GM18498 (cell line): ENCODE results near the gene VASH2.

ENCODE experiments used
- ATAC-seq: cut with Tn5 transposase; IDR thresholded peaks from one replicate; pipeline ENCODE4 v1.9.1; 2021; ENCODE audit warnings: mild to moderate bottlenecking, moderate library complexity; ENCODE audit not compliant: unreplicated experiment

VASH2 gene

DNA sequence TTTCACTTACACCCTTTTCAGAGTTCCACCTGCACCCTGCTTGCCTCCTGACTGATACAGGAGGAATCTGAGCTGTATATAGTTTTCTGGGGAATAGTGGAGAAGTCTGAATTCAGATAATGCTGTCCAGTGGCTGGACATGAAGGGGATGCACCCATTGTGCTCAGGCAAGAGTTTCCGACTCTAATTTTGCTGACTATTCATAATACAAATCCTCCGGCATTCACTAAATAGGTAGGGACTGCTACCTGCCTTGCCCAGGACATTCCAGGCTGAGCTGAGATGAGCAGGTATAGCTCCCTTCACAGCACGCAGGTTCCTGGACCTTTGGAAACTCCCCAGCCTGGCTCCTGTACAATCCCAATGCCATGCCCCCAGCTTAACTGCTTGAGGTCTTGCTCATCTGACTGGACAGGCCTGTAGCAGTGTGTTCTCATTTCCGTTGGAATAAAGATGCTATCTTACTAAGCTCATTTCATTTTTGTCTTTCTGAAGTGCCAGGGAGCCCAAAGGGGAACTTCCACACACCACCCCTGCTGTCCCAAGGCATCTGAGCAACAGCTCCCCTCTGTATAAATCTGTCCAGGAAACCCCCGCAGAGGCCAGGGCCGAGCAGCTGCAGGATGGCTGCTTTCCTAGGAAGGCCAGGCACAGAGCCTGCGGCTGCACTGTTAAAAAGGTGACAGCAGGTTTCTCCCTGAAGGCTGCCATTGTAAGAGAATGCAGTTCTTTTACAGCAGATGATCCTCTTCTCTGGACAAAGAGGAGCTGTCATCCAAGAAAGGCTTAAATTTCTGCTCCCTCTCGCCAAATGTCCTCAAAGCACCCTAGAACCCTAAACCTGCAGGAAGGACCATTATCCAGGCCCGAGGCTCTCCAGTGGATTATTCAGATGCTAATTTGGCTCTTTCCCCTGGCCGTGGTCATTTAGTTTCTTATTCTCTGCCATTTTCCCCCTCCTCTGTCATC is 21.7 kb upstream of the VASH2 start:
- ATAC-seq: peak; percentile 64

DNA sequence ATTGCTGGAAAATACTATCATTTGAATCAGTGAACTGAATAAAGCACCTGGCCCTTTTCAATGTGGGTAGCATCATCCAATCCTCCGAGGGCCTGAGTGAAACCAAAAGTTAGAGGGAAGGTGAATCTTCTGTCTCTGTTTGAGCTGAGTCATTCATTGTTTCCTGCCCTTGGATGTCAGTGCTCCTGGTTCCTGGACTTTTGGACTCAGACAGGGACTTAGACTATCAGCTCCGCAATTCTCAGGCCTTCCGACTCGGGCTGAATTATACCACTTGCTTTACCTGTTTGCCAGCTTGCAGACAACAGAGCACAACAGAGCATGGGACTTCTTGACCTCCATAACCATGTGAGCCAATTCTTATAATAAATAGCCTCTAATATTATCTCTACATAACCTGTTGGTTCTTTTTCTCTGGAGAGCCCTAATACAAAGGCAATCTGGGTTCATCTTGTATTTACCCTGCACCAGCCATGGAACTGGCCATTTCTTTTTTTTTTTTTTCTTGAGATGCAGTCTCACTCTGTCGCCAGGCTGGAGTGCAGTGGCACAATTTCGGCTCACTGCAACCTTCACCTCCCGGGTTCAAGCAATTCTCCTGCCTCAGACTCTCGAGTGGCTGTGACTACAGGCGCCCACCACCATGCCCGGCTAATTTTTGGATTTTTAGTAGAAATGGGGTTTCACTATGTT is 19.2 kb upstream of the VASH2 start:
- no peak for ATAC-seq

DNA sequence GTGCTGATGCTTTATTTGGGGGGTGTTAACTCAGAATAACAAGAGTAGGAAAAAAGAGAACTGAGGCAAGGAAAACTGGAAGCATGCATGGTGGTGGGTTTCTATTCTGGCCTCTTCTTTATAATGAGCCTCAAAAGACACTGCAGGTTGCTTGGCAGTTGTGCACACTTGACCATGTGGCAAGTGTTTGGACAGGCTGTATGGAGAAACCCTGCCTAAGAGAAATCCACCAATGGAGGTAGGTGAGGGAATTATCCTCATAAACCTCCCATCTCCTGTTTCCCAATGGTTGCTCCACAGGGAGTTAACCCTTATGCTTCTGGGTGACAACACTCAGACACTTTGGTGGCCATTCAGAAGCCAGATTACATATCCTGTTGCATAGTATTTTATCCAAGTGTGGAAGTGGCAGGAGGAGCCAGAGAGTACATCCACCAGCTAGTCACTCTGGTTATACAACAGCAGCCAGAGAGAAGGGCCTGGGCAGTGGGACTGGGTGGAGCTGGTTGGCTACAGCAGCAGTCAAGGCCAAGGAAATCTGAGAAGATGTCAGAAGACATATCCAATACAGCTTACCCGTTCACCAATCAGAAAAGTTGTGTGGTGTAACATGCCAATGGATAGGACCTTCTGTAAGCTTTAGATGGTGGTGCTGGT is 16.4 kb upstream of the VASH2 start:
- no peak for ATAC-seq

DNA sequence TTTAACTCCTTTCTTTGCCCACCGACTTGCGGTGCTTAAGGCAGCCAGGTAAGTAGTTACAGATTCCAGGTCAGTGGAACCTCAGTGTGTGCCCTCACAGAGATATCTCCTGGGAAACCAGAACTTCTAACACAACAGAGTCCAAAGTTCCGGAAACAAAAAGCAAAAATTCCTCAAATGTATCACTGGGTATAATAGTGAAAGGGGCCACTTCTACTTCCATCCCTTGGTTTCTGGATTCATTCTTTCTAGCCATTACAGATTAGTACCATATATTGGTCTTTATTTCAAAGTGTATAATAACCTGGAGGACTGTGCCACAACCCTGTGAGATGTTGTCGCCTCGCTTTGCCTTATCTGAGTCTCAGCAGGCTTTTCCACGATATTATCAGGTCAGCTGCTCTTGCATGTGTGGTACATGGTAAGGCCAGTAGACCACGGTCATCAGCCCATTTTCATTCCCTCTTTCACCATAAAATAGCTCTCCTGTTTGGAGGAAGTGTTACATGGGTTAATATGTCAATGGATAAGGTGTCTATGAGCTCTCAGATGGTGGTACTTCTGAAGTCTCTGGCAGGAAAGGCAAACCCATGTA is 14.9 kb upstream of the VASH2 start:
- ATAC-seq: no peak

DNA sequence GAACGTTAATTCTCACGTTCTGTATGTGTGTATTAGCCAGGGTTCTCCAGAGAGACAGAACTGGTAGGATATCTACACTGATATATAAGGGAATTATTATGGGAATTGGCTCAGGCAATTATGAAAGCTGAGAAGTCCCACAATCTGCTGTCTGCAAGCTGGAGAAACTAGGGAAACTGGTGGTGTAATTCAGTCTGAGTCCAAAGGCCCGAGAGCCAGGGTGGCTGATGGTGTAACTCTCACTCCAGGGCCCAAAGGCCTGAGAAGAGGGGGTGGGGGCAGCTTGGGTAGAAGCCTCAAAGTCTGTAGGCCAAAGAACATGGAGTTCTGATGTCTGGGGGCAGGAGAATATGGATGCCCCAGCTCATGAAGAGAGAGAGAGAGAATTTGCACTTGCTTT is 13.3 kb upstream of the VASH2 start:
- ATAC-seq: no peak

DNA sequence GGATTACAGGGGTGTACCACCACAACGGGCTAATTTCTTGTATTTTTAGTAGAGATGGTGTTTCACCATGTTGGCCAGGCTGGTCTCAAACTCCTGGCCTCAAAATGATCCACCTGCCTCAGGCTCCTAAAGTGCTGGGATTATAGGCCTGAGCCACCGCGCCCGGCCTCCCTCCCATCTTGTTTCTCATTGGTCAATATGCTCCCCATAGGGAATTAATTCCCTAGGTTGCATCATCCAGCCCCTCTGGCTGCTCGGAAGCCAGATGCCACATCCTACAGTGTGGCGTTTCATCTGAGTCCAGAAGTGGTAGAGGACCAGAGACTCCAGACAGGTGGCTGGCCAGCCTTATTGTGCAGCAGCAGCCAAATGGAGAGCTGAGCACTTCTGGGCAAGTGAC is 11.5 kb upstream of the VASH2 start:
- ATAC-seq: no peak

DNA sequence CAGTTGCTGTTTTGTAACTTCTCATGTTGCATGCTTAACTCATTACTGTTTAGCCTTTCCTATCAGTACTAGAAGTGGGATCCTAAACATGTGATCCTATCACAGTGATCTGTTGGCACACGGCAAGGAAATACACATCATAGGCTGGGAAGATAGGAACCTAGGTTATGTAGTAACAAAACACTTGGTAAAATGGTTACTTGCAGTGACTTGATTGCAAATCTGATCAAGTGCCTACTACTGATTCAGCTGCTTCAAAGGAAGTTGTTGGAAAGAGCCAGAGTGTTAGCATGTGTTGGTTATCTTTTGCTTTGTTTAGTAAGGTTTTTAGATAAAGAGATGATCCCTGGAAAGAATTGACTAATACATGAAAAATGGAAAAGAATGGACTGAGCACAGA is 8.9 kb upstream of the VASH2 start:
- ATAC-seq: no peak

DNA sequence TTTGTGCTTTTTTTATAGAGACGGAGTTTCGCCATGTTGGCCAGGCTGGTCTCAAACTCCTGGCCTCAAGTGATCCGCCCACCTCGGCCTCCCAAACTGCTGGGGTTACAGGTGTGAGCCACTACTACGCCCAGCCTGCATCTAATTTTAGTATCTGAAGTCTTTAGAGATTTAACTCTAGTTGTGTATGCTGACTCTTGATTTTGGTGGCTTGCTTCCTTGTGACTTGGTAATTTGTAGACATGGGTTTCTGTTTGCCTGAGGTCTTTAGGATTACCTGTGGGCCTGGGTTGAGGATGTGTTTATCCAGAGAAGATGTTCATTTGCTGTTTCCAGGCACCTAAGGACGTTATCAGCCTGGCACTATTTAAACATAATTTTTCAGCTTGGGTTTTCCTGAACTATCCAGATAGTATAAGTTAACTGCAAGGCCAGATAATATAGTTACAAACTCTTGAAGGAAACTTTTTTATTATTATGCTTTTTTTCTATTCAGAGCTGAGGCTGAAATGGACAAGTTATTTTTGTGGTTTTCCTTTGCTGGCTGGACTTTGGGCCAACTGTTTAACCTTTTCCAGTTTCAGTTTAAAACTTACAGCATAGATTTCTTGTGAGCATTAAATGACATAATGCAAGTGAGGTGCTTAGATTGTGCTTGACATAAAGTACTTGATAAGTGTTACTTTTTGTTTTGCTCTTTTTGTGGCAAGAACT is 7.5 kb upstream of the VASH2 start:
- ATAC-seq: no peak

DNA sequence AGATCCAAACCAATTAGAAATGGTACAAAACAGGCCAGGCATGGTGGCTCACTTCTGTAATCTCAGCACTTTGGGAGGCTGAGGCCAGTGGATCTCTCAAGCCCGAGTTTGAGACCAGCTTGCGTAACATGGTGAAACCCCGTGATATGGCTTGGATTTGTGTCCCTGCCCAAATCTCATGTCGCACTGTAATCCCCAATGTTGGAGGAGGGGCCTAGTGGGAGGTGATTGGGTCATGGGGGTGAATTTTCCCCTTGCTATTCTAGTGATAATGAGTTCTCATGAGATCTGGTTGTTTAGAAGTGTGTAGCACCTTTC is 7.0 kb upstream of the VASH2 start:
- ATAC-seq: no peak

DNA sequence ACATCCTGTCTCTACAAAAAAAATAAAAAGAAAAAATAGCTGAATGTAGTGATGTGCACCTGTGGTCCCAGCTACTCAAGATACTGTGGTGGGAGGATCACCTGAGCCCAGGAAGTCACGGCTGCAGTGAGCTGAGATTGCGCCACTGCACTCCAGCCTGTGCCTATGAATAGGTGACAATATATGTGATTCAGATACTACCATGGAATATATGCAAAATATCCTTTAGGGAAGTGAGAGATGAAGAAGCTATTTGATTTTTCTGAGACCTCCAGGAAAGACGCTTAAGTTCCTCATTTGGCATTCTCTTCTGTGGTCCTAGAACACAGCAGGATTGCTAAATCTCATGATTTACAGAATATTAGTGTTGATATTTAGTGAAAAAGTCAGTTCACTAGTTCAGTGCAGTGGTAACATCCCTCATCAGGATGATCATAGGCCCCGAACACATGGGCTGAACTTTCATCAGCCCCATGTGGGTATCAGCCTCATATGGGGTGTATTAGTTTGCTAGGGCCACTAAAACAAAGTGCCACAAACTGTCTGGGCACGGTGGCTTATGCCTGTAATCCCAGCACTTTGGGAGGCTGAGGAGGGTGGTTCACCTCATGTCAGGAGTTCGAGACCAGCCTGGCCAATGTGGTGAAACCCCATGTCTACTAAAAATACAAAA is 6.0 kb upstream of the VASH2 start:
- peak; percentile 55 for ATAC-seq

DNA sequence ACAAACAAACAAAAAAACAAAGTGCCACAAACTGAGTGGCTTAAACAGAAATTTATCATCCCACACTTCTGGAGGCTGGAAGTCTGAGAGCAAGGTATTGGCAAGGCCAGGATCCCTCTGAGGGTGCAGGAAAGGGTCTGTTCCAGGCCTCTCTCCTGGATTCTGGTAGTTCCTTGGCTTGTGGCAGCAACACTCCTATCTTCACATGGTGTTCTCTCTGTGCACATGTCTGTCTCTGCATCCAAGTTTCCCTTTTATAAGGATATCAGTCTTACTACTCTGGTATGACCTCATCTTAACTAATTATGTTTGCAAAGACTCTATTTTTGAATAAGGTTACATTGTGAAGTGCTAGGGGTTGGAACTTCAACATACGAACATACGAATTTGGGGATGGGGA is 5.3 kb upstream of the VASH2 start:
- no peak for ATAC-seq

DNA sequence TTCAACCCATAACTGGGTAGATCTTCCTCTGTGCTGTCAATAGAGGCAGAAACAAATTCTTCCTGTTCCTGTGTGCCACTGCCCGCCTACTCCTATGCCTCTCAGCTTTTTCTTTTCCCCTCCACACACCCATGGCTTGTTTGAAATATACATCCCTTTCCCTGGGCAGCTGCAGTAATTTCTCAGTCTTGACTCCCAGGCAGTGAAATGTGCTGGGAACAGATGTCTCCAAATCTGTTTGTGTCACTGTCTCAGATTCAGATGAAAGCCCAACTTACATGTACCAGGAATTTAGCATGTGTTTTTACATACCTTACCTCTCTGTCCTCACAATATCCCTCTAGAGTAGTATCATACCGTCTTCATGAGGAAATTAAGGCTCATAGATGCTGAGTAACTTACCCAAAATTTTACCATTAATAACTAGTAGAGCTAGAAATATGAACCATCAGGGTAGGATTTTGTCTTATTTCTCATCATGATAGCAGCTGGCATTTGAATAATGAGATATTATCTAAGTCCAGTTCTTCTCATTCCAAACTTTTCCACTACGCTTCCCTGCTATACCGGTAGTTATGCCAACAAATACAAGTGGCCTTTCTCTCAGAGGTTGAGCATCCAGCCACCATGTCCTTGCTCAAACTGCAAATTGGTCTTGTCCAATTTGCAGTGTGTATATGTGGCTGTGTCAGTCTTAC is 4.7 kb upstream of the VASH2 start:
- ATAC-seq: no peak

DNA sequence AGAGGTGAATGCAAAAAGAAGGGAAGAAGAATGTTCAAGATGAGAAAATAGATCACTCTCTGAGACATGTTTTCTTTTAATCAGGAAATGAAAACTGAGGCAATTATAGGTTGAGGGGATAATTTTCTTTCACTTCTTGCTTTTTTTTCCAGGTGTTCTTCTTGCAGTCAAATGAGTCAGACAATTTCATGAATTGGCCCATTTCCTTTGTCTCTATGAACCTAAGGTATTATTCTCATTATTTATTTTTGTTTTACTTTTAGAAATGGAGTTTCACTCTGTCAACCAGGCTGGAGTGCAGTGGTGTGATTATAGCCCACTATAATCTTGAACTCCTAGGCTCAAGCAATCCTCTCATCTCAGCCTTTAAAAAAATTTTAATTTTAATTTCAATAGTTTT is 3.5 kb upstream of the VASH2 start:
- ATAC-seq: no peak

DNA sequence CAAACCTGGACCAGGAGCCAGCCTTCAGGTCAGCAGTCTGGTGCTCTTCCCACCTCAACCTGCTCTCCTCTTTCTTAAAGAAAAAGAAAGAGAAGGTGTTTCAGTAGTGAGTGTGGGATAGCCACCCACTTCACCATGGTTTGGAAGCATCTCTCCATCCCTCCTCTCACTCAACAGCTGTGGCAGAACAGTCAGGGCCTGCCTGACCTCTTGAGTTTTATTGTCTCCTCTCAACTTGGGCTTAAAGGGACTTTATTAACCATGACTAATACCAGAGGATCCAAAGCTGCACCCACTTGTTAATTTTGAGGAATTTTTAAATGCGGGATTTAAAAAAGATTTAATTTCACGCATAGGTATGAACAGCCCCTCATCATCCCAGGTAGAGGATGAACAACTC is 570 bp upstream of the VASH2 start:
- ATAC-seq: no peak

DNA sequence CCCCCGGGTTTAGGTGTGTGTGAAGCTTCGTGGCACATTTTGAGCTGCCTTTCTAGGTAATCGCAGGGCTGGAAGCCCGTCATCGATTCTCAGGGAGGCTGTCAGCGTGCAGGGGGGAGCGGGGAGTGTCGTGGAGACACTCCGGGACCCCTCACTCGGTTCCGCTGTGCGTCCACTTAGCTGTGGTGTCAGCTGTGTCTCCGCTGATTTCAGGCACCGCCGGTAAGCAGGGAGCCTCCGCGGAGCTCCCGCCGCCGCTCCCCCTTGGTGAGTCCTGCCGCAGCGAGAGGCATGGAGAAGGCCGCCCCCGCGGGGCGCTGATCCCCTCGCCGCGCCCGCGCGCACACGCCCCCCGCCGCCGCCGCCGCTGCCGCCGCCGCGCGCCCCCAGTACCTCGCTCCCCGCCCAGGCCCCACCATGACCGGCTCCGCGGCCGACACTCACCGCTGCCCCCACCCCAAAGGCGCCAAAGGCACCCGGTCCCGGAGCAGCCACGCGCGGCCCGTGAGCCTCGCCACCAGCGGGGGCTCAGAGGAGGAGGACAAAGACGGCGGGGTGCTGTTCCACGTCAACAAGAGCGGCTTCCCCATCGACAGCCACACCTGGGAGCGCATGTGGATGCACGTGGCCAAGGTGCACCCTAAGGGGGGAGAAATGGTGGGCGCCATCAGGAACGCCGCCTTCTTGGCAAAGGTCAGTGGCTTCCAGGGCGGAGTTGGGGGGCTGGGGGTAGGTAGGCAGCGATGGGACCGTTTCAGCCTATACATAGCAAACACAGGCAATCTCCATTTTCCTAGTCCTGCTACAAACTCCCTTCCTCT is 995 bp downstream of the VASH2 start:
- no peak for ATAC-seq

DNA sequence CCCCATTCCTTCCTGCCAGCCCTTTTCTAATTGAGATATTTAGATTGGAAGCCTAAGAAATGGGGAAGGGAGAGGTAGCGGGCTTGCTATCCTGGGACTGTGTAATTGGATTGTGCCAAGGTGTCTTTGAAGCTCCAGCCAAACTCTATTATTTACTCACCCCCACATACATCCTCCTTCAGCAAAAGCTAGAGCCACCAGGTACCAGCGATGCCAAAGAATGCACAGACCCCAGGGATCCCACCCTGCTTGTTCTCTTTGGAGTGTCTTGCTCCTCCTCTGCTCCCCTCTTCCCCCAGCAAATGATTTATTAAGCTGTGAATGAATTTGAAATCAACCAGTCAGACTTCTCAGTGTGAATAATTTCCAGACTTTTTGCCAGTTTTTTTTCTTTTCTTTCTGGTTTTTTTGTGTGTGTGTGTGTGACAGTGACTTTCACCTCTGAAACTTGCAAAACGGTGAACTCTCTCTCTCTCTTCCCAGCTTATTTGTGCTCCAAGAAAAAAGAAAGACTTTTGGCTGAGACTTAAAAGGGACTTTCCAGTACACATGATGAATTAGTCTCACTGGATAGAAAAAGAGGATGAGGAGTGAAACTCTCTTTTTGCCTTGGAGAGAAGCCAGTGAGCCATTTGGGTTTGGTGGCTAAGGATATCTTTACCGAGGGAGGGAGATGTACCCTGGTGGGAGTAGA is 1.8 kb downstream of the VASH2 start:
- no peak for ATAC-seq

DNA sequence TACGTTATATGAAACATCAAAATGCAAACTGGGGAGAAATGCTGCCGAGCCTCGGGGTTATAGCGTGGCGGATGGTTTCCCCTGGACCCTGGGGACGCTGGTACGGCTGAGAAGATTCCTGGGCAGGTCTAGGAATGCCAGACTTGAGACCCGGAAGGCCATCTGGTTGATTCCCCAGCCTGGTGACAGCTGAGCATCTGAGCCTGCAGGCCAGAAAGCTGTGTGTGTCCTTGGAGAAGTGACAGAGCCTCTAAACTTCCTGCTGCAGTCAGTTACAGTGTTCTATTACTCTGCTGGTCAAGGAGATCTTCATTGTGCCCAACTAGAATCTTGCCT is 2.3 kb downstream of the VASH2 start:
- ATAC-seq: no peak

DNA sequence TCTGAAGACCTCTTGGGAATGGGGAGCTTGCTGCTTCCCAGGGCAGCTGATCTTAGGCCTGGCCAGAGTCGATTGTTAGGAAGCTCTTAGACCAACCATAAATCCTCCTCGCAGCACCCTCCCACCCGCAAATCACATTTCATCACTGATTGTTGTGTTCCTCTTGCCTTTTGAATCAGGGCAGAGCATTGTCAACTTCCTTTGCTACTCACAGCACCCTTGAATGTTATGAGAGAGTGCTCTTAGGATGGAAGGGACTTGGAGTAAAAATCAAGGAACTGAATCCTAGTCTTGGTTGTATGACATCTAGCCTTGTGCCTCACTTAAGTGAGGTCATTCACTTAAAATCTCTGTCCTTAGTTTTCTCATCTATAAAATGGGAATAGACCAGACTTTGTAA is 3.0 kb downstream of the VASH2 start:
- ATAC-seq: no peak
